Suprapubic skin (tissue), 3 donors: ENCODE data around the gene PACSIN2.

ENCODE experiments used
- EP300 ChIP-seq: sonication (generic); formaldehyde crosslinking; IDR thresholded peaks from one replicate; pipeline ENCODE4 v1.6.1; 2017; ENCODE audit warnings: antibody characterized with exemption
- POLR2A ChIP-seq, 2 donors: fragments of 450-650 bp; IDR thresholded peaks; one replicate each; pipeline ENCODE4 v1.6.1; 2017; ENCODE audit warnings: antibody characterized with exemption in 2 of 2, mild to moderate bottlenecking in 2 of 2, moderate library complexity in 2 of 2
- TF ChIP-seq, protein P1 (sequence below), 2 donors: fragments of 200-600 bp in 1 of 2; fragments of 450-650 bp in 1 of 2; sonication (generic) in 1 of 2; IDR thresholded peaks; one replicate each; pipeline ENCODE4 v1.5.1; 2016 to 2019; ENCODE audit warnings: antibody characterized with exemption in 2 of 2, mild to moderate bottlenecking in 1 of 2, moderate library complexity in 1 of 2

DNA sequence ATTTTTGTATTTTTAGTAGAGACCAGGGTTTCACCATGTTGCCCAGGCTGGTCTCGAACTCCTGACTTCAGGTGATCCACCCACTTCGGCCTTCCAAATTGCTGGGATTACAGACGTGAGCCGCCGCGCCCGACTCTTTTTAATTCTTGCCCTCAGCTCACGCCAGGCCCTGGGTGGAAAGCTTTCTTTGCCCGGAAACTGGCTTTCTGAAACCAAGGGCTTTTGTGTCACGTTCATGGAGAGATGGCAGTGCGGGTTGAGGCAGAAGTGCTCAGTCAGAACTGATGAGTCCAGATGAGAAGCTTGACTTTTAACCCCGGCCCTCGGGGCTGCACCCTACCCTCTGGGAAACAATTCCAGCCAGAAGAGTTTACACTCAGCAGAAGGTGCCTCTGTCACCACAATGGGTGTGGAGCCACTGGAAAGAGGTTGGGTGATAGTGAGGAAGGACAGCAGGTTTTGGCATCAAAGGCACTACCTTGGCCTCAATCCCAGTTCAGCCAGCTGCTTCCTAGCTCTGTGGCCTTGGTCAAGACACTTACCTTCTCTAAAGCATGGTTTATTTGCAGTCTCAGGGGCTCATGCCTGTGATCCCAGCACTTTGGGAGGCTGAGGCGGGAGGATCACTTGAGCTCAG lies 157.0 kb downstream of the PACSIN2 start:
- TF ChIP-seq, protein P1, sequence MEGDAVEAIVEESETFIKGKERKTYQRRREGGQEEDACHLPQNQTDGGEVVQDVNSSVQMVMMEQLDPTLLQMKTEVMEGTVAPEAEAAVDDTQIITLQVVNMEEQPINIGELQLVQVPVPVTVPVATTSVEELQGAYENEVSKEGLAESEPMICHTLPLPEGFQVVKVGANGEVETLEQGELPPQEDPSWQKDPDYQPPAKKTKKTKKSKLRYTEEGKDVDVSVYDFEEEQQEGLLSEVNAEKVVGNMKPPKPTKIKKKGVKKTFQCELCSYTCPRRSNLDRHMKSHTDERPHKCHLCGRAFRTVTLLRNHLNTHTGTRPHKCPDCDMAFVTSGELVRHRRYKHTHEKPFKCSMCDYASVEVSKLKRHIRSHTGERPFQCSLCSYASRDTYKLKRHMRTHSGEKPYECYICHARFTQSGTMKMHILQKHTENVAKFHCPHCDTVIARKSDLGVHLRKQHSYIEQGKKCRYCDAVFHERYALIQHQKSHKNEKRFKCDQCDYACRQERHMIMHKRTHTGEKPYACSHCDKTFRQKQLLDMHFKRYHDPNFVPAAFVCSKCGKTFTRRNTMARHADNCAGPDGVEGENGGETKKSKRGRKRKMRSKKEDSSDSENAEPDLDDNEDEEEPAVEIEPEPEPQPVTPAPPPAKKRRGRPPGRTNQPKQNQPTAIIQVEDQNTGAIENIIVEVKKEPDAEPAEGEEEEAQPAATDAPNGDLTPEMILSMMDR (IDR thresholded peaks at IDR 0.05): no peak
- TF ChIP-seq EP300 (no peak), POLR2A (IDR thresholded peaks at IDR 0.05) (no peak)
